CD4-positive, alpha-beta T cell treated with Interleukin-10 for 1 hour (primary cell): ENCODE results near the gene CEBPZOS.

Source experiments
- DNase-seq: peaks from one replicate; pipeline ENCODE4 v3.0.0-alpha.2; 2020

Gene CEBPZOS

DNA sequence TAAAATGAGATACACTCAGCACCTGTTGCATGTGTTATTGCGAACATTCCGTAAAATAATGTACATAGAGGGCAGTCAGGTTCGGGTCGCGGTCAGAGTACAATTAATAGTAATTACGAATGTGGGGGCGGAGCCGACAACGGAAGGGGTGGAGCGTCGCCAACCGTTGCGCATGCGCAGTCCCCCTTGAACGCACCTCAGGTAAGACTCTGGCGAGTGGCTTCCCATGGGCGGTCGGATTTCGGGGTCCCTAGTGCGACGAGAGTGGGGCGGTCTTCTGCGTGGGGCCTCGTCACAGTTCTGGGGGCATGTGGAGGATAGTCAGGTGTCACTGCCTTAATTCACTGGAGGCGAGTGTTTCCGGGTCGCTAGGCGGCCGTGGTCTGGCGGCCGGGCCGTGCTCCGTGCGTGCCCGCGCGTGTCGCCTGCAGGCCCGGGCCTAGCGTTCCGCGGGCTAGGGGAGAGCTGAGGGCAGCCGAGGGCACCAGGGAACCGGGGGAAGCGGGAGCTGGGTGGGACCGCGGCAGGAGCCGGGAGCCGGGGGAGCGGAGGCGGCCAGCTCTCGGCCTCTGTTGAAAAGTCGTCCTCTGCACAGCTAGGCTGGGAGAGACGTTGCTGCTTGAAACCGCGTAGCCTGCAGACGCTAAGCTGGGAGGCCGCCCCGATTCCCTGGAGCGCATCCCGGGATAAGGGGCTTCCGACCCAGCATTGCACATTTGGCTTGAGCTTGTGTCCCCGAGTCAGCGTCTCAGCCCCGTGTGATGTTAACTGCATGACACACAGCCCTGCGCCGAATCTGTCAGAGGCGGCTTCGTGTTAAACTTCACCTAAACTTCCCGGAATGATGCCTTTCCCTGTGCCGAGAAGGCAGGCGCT is at the start of gene CEBPZOS:
Gene CEBPZOS, plus strand, starts transcription at position 177 of the 876 bp plus-strand sequence. CDS start 3,209 bp downstream, outside the sequence.
- DNase-seq: peak; percentile 94

DNA sequence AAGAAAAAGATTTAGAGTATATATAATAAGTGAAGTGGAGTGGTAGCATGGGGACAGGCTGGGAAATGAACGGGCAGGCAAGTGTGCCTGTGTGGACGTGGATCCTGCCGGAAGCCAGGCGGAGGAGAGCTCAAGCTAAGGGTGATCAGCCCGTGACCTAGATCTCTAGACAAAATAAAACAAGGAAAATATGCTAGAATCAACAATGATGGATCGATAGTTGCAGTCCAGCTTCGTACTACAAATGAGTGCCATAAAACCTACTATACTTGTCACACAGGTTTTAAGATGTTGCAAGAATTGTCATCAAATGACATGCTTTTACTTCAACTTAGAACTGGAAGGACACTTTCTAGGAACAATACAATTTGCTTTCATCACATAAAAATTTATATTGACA is 48.0 kb upstream of the CEBPZOS start:
- DNase-seq: no peak

DNA sequence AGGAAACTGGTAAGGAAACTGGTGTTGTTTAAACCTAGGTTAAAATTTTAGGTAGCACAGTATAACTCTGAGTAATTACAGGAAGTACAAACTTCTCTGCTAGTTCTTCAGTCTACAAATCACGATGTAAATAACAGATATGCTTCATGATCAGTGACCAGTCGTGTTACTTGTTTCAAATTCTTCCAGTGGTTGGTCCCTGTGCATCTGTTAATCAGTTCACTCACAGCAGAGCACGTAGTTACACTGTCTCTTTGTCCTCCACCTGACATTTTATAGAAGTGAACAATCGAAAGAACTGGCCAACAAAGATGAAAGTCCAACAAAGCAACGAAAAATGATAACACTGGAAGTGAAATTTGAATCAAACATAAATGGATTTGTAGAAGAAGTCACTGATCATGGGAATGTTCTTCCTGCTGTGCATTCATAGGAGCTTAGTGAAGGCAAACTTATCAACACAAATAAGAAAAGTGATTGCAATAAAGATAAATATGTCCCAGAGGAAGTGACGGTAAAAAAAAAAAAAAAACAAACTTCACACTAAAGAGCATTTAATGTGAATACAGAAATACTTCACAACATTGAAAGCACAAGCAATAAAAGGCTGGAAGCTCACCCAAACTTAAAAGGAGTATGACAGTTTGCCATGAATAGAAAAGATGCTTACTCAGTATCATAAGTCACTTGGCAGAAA is 46.5 kb upstream of the CEBPZOS start:
- peak; percentile 55 for DNase-seq

DNA sequence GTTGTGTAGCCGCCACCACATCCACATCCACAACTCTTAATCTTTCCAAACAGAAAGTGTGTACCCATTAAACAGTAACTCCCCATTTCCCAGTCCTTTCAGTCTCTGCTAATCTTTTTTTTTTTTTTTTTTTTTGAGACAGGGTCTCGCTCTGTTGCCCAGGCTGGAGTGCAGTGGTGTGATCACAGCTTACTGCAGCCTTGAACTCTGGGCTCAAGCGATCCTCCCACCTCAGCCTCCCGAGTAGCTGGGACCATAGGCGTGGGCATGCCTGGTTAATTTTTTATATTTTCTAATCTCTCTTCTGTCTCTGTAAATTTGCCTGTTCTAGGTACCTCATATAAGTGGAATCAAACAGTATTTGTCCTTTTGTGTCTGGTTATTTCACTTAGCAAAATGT is 43.1 kb upstream of the CEBPZOS start:
- DNase-seq: no peak

DNA sequence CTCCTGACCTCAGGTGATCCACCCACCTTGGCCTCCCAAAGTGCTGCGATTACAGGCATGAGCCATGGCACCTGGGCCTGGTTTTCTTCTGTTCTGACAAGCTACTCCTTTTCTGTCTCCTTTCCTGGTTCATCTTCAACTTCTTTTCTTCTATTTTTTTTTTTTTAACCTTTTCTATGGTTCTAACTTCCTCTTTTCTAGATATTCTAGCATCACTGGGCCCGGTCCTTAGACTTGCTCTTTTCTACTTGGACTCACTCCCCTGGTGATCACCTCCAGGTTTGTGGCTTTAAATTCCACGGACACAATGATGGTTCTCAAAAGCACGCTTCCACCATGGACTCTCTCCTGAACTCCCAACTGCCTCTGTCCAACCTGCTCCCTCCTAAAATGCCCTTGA is 41.5 kb upstream of the CEBPZOS start:
- DNase-seq: no peak

DNA sequence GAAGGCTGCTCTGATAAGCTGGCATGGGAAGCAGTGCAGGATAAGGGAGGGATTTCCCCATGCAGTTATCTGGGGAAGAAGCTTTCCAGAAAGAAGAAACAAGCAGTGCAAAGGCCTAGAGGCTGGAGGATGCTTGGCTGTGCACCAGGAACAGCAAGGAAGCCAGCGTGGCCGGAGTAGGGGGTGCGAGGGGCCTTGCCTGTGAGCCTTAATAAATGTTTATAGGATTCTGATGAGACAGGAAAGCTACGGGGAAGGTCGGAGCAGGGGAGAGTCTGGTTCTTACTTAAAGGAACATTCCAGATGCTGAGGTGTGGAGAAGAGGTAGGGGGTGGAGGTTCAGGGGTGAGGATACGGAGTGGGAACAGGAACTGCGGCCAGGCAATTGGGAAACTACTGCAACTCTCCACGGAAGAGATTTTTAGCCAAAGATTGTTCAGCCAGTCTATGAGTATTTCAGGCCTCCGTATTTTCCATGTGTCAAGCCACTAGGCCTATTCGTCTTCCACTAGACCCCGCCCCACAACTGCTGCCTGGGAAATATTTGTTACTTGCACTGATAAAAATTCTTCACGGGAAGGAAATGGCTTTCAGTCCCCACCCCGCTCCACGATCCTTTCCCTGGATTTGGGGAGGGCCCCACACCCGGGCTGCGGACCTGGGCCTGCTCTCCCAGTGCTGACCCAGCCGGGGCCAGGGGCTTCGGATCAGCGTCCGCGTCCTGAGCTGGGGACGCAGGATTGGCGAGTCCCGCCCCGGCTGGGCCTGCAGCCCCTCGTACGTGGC is 40.0 kb upstream of the CEBPZOS start:
- DNase-seq: peak; percentile 35

DNA sequence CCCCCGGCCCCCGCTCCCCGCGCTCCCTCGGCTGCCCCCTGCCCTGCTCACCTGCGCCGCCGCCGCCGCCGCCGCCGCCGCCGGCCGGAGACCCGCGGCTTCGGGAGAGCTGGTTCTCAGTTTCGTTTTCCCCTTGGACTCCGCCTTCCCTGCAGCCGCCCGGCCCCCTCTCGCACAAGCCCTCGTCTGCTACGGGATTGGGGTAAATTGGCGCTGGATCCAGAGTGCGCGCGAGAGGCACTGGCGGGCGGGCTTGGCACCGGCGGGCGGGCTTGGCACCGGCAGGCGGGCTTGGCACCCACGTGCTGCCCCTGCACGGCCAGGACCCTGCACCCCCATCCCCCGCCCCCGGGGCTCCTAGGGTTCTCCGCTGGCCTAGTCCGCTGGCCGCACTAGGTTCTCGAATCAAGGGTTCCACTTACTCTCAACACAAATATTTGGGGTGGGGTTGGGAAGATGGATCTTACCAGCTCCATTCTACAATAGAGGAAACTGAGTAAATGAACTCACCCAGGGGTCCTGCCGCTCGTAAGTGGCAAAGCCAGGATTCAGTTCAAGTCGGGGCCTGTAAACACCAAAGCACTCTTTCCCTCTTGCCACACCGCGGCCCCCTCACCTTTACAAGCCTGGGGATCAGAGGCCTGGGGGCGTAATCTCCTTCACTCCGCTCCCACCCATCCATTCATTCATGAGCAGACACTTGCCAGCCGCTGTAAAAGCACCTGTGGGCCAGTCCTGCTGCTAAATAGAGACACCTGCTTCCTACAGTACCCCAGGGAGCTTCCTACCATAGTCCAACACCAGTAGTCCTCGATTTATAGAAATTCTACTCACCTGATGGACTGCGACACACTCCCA is 39.2 kb upstream of the CEBPZOS start, which contains the start of gene EIF2AK2:
Gene EIF2AK2, minus strand, starts transcription at position 124 of the 858 bp plus-strand sequence. CDS start 9,174 bp downstream, outside the sequence.
- peak; percentile 86 for DNase-seq

DNA sequence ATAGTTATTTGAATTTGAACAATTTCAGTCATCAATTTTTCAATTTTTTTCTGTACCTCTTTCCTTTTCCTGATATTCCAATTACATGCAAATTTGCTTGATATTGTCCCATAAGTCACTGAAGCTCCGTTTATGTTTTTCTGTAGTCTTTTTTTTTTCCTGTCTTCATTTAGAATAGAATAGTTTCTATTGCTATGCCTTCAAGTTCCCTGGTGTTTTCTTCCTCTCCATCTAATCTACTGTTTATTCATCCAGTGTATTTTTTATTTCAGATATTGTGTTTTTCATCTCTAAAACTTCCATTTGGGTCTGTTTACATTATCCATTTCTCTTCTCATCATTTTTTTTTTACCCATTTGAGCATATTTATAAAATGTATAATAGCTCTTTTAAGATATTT is 31.5 kb upstream of the CEBPZOS start:
- DNase-seq: no peak

DNA sequence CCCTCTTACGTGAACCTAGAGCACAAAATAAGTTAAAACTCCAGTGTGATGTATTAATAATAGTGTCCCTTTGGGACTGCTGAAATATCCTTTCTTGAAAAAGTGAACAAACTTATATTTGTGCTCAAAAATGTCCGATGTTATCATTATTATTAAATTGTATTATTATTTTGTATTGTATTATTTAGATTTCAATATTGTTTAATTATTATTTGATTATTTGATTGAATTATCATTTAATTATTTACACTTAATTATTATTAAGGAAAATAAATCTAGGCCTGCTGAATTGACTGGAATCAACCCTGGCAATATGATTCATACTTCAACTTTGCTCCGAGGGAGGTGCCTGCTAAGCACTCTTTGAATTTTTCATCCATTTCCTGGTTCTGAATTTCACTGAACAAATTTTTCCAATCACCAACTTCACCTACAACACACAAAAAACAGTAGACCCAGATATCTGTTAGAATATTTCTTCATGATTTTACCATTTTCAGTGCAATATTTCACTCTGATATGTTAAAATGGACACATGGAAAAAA is 28.6 kb upstream of the CEBPZOS start:
- no peak for DNase-seq

DNA sequence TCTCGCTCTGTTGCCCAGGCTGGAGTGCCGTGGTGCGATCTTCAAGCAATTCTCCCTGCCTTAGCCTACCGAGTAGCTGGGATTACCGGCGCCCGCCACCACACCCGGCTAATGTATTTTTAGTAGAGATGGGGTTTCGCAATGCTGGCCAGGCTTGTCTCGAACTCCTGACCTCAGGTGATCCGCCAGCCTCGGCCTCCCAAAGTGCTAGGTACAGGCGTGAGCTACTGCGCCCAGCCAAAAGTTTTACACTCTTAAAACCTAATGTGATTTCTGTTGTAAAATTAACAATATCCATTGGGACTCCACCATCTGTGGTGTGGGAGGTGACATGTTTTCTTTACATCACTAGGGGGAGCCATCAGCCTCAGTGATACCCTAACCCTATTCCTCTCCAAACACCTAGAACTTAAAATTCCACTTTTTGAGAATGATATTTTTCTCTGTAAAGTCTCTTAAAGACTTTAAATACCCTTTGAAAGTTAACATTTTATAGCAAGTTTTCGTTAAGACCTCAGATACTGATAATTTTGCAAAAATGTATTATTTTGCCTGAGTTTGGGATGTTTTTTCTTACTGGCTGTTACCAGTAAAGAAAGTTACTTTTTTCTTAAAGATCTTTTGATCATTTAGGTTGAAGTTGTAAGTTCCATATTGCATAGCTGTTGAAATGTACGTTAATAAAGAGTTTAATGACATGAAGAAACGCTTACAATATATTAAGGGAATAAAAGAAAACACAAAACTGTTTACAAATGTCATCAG is 27.9 kb upstream of the CEBPZOS start:
- DNase-seq: peak; percentile 58

DNA sequence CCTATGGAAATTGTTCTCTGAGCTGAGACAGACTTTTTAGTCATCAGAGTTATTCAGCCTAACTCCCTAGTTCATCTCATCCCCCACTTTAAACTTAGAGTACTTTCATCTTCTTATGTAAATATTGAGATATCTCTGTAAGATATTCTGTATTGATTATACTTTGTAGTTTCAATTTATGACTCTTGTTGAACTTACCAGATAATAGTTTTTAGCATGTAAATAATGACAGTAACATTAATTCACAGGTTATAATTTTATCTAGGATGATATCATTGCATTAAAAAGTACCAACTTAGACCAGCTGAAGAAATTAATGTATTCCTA is 24.7 kb upstream of the CEBPZOS start:
- no peak for DNase-seq

DNA sequence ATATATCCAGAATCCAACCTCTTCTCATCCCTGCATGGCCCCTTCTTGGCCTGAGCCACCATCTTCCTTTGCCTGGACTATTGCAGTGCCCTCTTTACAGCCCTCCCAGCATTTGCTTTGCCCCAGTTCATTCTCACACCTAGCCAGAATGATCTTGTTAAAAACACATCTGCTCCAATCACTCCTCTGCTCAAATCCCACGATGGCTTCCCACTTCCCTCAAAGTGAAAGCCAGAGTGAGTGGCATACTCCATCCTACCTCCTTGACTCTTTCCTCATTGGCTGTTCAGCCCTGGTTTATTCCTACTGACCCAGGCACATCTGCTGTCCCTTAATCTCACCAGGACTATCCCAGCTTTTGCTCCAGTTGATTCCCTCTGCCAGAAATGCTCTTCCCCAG is 22.6 kb upstream of the CEBPZOS start:
- no peak for DNase-seq

DNA sequence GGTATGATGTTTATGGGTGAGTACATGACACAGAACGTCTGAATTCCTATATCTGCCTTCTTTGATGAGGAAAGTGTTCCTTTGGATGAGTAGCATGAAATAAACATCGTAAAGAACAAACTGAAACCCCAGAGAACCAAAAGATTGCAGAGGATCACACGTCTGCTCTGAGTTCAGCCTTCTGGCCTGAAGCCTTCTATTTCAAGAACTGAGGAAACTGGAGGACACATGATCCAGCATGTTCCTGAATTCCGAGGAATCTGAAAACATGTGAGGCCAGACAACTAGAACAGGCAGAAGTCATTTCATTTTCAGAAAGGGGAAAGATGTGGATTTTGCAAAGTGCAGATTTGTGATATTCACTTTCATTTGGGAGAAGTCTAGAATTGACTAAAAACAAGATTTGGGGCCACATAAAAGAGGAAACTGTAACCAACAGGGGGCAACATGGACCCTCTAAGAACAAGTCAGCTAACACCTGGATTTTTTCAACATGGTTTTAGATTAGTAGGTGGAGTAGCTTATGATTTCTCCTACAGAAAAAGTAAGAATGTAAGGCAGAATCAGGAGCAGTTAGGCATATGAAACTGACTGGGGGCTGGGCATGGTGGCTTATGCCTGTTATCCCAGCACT is 16.2 kb upstream of the CEBPZOS start:
- no peak for DNase-seq

DNA sequence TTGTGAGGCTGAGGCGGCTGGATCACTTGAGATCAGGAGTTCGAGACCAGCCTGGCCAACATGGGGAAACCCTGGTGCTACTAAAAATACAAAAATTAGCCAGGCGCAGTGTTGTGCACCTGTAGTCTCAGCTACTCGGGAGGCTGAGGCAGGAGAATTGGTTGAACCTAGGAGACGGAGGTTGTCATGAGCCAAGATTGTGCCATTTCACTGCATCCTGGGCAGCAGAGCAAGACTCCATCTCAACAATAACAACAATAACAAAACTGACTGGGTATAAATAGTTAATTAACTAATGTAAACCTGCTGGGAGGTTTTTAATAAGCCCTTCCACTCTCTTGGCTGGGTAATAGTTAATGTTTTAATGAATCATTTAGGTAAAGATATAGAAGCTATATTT is 15.7 kb upstream of the CEBPZOS start:
- DNase-seq: no peak

DNA sequence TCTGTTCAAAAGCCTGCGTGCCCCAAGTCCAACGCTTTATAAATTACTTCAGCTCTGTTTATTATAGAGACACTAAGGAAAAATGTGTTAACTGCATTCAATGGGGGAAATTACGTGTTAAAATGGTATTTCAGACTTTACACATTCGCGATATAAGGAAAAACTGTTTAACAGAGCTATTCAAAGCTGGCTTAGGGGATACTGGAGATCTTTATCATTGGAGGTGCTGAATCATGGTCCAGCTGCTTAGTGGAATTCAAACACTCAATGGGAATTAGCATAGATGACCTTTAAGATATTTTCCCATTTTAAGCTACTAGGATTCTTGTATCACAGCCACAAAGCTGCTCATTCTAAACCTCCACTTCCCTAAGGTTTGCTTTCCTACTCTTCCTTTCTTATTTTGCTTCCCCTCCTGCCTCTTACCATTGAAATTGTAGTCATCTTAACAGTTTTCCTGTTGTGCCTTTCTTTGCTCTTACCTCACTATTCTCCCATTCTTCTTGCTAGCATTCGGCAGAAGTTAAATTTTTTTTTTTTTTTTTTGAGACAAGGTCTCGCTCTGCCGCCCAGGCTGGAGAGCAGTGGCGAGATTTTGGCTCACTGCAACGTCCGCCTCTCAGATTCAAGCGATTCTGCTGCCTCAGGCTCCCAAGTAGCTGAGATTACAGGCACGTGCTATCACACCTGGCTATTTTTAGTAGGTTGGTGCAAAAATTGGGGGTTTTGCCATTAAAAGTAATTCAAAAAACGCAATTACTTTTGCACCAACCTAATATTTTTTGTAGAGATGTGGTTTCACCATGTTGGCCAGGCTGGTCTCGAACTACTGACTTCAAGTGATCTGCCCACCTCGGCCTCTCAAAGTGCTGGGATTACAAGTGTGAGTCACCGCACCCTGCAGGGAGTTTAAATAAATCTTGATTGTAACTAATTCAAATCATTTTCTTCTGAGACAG is 14.3 kb upstream of the CEBPZOS start:
- no peak for DNase-seq

DNA sequence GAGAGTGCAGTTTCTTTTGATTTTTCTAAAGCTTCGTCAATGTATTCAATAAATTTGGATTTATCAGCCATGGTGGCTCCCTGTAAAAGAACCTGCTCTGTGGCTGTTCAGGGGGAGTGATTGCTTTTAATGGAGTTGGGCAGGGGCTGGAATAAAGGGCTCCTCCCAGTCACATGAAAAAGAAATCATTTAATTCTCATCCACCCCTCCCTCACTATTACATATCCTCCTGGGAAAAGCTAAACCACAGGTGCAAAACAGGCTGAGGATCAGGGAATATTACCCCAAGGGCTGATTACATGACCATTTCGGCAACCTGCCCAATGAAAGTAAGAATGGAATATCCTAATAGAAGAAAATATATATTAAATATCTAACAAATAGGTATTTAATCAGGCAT is 7.7 kb upstream of the CEBPZOS start, which contains the start of gene SULT6B1:
Gene SULT6B1, minus strand, starts transcription at position 101 of the 400 bp plus-strand sequence. Its CDS starts 30 bp downstream, at position 71.
- DNase-seq: no peak

DNA sequence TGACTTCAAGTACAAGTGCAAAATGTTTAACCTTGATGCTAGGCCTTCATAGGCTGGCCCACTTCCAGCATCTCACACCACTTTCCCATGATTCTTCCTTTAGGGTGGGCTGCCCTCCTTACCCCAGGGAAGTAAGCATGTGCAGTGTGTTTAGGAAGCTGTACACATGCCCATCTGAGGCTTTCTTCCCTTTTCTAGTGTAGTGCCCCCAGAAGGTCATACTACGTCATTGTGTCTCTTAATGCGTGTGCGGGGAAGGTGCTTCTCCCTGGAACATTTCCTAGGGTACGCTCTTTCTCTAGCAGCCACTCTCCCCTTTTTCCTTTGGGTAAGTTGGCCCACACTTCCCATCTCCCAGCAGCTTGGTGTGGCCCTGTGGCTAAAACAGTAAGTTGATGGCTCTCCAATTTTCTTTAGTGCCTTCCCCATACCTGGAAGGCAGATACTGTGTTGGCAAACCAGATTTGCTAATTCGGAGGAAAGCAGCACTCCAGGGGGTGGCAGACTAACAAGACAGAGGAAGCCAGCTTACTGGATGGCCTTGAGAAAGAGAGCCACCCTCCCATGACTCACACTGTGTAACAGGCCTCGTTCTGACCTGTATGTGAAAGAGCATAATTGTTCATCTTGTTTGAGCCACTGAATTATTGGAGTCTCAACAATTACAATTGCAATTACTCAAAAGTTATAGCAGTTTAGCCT is 6.7 kb upstream of the CEBPZOS start:
- DNase-seq: no peak

DNA sequence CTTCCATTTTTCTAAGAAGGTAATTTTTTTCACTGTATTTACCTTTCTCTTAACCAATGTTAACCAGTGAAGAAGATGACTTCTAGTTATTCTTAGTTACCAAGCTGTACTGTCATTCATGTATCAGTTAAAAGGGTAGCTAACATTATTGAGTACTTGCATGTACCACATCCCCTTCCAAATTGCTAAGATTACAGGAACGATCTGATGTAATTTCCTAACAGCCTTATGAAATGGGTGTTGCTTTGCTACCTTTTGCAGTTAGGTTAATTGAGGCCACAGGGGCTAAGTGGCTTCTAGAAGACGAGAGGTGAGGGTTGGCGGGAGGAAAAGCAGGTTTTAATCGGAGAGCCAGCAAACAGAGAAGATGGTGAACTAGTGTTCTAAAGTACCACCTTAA is 6.0 kb upstream of the CEBPZOS start:
- no peak for DNase-seq

DNA sequence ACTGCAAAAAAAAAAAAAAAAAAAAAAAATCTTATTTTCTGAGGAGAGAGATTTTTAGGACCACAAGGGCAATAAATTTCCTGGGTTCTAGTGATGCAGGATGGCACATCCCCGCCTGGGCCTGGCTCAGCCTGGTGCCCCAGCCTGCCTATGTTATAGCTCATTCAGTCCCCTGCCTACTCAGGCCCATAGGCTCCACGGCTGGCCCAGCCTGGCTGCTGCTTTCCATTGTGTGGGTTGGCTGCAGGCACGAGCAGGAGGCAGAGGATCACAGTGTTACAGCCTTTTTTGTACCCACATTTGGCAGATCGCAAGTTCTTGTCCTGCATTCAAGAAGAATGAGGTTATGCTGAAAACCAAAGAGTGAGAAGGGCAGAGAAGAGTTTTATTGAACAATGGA is 5.0 kb upstream of the CEBPZOS start:
- DNase-seq: no peak
